Superior temporal gyrus (tissue), 1 donor: ENCODE measurements around the gene RPS6KA4.
"Not testable (repeated sequence)": the region's sequence is repeated elsewhere in the genome, so short reads cannot be mapped to it uniquely, and the experiment has no call there.

Source experiments
- DNase-seq: peaks from one replicate; pipeline ENCODE4 v3.0.0-alpha.2; 2016; ENCODE audit errors: extremely low spot score

The RPS6KA4 gene

GRCh38 chr11:64358907-64359711, at the start of gene RPS6KA4:
TSS of gene RPS6KA4 (plus strand) at chr11:64359162. CDS start at chr11:64359236, 74 bp downstream.
- peak; percentile 64 for DNase-seq

- no peak for DNase-seq
Observed at GRCh38 chr11:64312947-64313346, 46.0 kb upstream of the RPS6KA4 start.

GRCh38 chr11:64313491-64314145, 45.3 kb upstream of the RPS6KA4 start:
- no peak for DNase-seq

- no peak for DNase-seq
Observed at GRCh38 chr11:64314146-64314804, 44.7 kb upstream of the RPS6KA4 start.

GRCh38 chr11:64314805-64315561, 44.0 kb upstream of the RPS6KA4 start:
- DNase-seq, result no peak

- not testable (repeated sequence) for DNase-seq
Observed at GRCh38 chr11:64315667-64316526, 43.1 kb upstream of the RPS6KA4 start.

- no peak for DNase-seq
Observed at GRCh38 chr11:64316672-64317324, 42.2 kb upstream of the RPS6KA4 start.

GRCh38 chr11:64317325-64317960, 41.5 kb upstream of the RPS6KA4 start, which contains the start of gene TRMT112:
TSS of gene TRMT112 (minus strand) at chr11:64317559. CDS start at chr11:64317526, 33 bp downstream.
- peak; percentile 99 for DNase-seq

GRCh38 chr11:64317961-64318765, 40.8 kb upstream of the RPS6KA4 start, which contains the start of gene PRDX5:
TSS of gene PRDX5 (plus strand) at chr11:64318121. CDS start at chr11:64318216, 95 bp downstream.
- DNase-seq, result peak; percentile 98

GRCh38 chr11:64318766-64319761, 39.9 kb upstream of the RPS6KA4 start:
- DNase-seq, result no peak

- no peak for DNase-seq
Observed at GRCh38 chr11:64320556-64320955, 38.4 kb upstream of the RPS6KA4 start.

- DNase-seq, result no peak
Observed at GRCh38 chr11:64321026-64321425, 37.9 kb upstream of the RPS6KA4 start.

- DNase-seq, result no peak
Observed at GRCh38 chr11:64321533-64321932, 37.4 kb upstream of the RPS6KA4 start.

- DNase-seq, result no peak
Observed at GRCh38 chr11:64322925-64323260, 36.1 kb upstream of the RPS6KA4 start.

GRCh38 chr11:64323373-64323772, 35.6 kb upstream of the RPS6KA4 start:
- no peak for DNase-seq

GRCh38 chr11:64323984-64324383, 35.0 kb upstream of the RPS6KA4 start:
- not testable (repeated sequence) for DNase-seq

- DNase-seq, result no peak
Observed at GRCh38 chr11:64324692-64325469, 34.1 kb upstream of the RPS6KA4 start.
